Vagina (tissue), 2 donors: Measurements from ENCODE around the gene BCDIN3D. TPM values are rescaled to one million over a fixed set of nuclear protein-coding genes. Genes with fewer than 3 reads are reported as not detected.

Experiments
- DNase-seq, 2 donors: peaks; one replicate each; pipeline ENCODE4 v3.0.0-alpha.2; 2017; ENCODE audit errors: extremely low spot score in 2 of 2
- H3K27ac ChIP-seq: fragments of 200-600 bp; sonication (generic); one replicate; pipeline ENCODE4 v1.5.1; 2019
- H3K27me3 ChIP-seq: fragments of 200-600 bp; sonication (generic); one replicate; pipeline ENCODE4 v1.5.1; 2019
- H3K36me3 ChIP-seq, 2 donors: fragments of 200-600 bp; sonication (generic); one replicate each; pipeline ENCODE4 v1.5.1; 2017 to 2019
- H3K4me1 ChIP-seq: fragments of 200-600 bp; sonication (generic); one replicate; pipeline ENCODE4 v1.5.1; 2019
- H3K4me3 ChIP-seq, 2 donors: fragments of 200-600 bp; sonication (generic); 1 replicate in 1 of 2; 2 replicates in 1 of 2; pipeline ENCODE4 v1.5.1; 2016 to 2019
- H3K9me3 ChIP-seq: fragments of 200-600 bp; sonication (generic); one replicate; pipeline ENCODE4 v1.5.1; 2019
- CTCF ChIP-seq, 3 experiments: fragments of 450-650 bp in 2 of 3; fragments of 200-600 bp in 1 of 3; sonication (generic) in 1 of 3; IDR thresholded peaks; one replicate each; pipeline ENCODE4 v1.5.1; 2017 to 2019; ENCODE audit warnings: antibody characterized with exemption in 3 of 3, mild to moderate bottlenecking in 2 of 3, moderate library complexity in 2 of 3
- POLR2A ChIP-seq, 2 donors: fragments of 450-650 bp; IDR thresholded peaks; one replicate each; pipeline ENCODE4 v1.6.1; 2017; ENCODE audit warnings: antibody characterized with exemption in 2 of 2, mild to moderate bottlenecking in 2 of 2, moderate library complexity in 2 of 2
- POLR2AphosphoS5 ChIP-seq, 2 donors: sonication (generic); formaldehyde crosslinking; IDR thresholded peaks; one replicate each; pipeline ENCODE4 v1.9.0; 2017; ENCODE audit warnings: antibody characterized with exemption in 2 of 2, mild to moderate bottlenecking in 2 of 2, low read depth in 1 of 2; ENCODE audit not compliant: insufficient read depth in 1 of 2
- intact Hi-C: fragments of 100-400 bp; cut with DNase I; formaldehyde crosslinking; loops from one replicate; pipeline ENCODE4 v1.15.1; 2023
- total RNA-seq: library from RNA; depleted of rRNA; stranded (reverse); fragments of >200 nt; gene quantifications from one replicate; pipeline ENCODE4 v1.2.3, GENCODE V29; 2016

BCDIN3D gene
- total RNA-seq, 1 donor from 2014 or later = 2.7 TPM

- Histone ChIP-seq H3K27me3 (no peaks in the 10 kb centered on the region), H3K9me3 (no peaks in the 10 kb centered on the region), H3K4me3 (no peak overlapping the region), H3K4me1 (peaks cover under 1% of the 10 kb centered on the region), H3K36me3 (no peaks in the 10 kb centered on the region), H3K27ac (no peak overlapping the region)
- DNase-seq = no peak
- TF ChIP-seq POLR2A (IDR thresholded peaks at IDR 0.05) = no peak
- intact Hi-C loops = no loop called here
Measured at GRCh38 chr12:49889361-49890095, 46.6 kb upstream of the BCDIN3D start.

- no peak for TF ChIP-seq CTCF (IDR thresholded peaks at IDR 0.05)
- no peak for TF ChIP-seq POLR2AphosphoS5 (IDR thresholded peaks at IDR 0.05; ENCODE audit: insufficient read depth in 1 of 2, low read depth in 1 of 2)
- no peak for TF ChIP-seq POLR2A (IDR thresholded peaks at IDR 0.05)
- intact Hi-C loops = no loop called here
- DNase-seq = no peak
- Histone ChIP-seq H3K36me3 (no peaks in the 10 kb centered on the region), H3K4me1 (no peaks in the 10 kb centered on the region), H3K27ac (no peak overlapping the region), H3K4me3 (no peak overlapping the region), H3K9me3 (no peaks in the 10 kb centered on the region), H3K27me3 (no peaks in the 10 kb centered on the region)
Measured at GRCh38 chr12:49888461-49889151, 45.7 kb upstream of the BCDIN3D start.

GRCh38 chr12:49887536-49888401, 44.9 kb upstream of the BCDIN3D start:
- Histone ChIP-seq H3K36me3 (no peaks in the 10 kb centered on the region), H3K4me3 (no peak overlapping the region), H3K27me3 (no peaks in the 10 kb centered on the region), H3K27ac (no peak overlapping the region), H3K9me3 (no peaks in the 10 kb centered on the region), H3K4me1 (no peaks in the 10 kb centered on the region)
- no peak for DNase-seq
- intact Hi-C loops = no loop called here
- TF ChIP-seq POLR2AphosphoS5 (IDR thresholded peaks at IDR 0.05; ENCODE audit: insufficient read depth in 1 of 2, low read depth in 1 of 2) = no peak
- TF ChIP-seq CTCF (IDR thresholded peaks at IDR 0.05) = no peak
- TF ChIP-seq POLR2A (IDR thresholded peaks at IDR 0.05) = no peak

- Histone ChIP-seq H3K36me3 (no peaks in the 10 kb centered on the region), H3K4me1 (no peaks in the 10 kb centered on the region), H3K27me3 (no peaks in the 10 kb centered on the region), H3K4me3 (no peak overlapping the region), H3K27ac (no peak overlapping the region), H3K9me3 (no peaks in the 10 kb centered on the region)
- no peak for DNase-seq
- no peak for TF ChIP-seq POLR2A (IDR thresholded peaks at IDR 0.05)
- no peak for TF ChIP-seq POLR2AphosphoS5 (IDR thresholded peaks at IDR 0.05; ENCODE audit: insufficient read depth in 1 of 2, low read depth in 1 of 2)
- no peak for TF ChIP-seq CTCF (IDR thresholded peaks at IDR 0.05)
- intact Hi-C loops = no loop called here
Measured at GRCh38 chr12:49887091-49887490, 44.2 kb upstream of the BCDIN3D start.

GRCh38 chr12:49885663-49886461, 43.0 kb upstream of the BCDIN3D start:
- H3K27ac ChIP-seq = no peak overlapping the region
- no peaks in the 10 kb centered on the region for H3K27me3 ChIP-seq
- TF ChIP-seq POLR2A (IDR thresholded peaks at IDR 0.05) (no peak), POLR2AphosphoS5 (IDR thresholded peaks at IDR 0.05; ENCODE audit: insufficient read depth in 1 of 2, low read depth in 1 of 2) (no peak)
- no peaks in the 10 kb centered on the region for H3K36me3 ChIP-seq
- no peaks in the 10 kb centered on the region for H3K9me3 ChIP-seq
- intact Hi-C loops = no loop called here
- no peak for DNase-seq
- H3K4me1 ChIP-seq = no peaks in the 10 kb centered on the region
- no peak overlapping the region for H3K4me3 ChIP-seq
